AG09319 (cell line): Measurements from ENCODE around the gene RND2.
"Not testable (repeated sequence)": the region's sequence is repeated elsewhere in the genome, so short reads cannot be mapped to it uniquely, and the experiment has no call there.

Source experiments
- DNase-seq: peaks from one replicate; pipeline ENCODE4 v3.0.0-alpha.2; 2010; ENCODE audit warnings: low read depth; ENCODE audit errors: extremely low read depth
- CTCF ChIP-seq: IDR thresholded peaks from 2 replicates; pipeline ENCODE4 v1.5.1; 2011; ENCODE audit warnings: low read depth, mild to moderate bottlenecking, inconsistent platforms, low read length, moderate library complexity

RND2 gene

GRCh38 chr17:42997984-42998938, 26.8 kb upstream of the RND2 start, which contains the start of gene RPL27:
RPL27 (plus strand) TSS chr17:42998419; CDS start chr17:42998751, 332 bp downstream.
- peak; percentile 83 for TF ChIP-seq CTCF
- DNase-seq: peak; percentile 100

- DNase-seq: no peak
- no peak for TF ChIP-seq CTCF
These were observed 26.0 kb upstream of the RND2 start for GRCh38 chr17:42999003-42999525.

GRCh38 chr17:43000894-43001293, 24.1 kb upstream of the RND2 start:
- not testable (repeated sequence) for DNase-seq

GRCh38 chr17:43003542-43004172, 21.4 kb upstream of the RND2 start:
- no peak for DNase-seq
- no peak for TF ChIP-seq CTCF

DNA sequence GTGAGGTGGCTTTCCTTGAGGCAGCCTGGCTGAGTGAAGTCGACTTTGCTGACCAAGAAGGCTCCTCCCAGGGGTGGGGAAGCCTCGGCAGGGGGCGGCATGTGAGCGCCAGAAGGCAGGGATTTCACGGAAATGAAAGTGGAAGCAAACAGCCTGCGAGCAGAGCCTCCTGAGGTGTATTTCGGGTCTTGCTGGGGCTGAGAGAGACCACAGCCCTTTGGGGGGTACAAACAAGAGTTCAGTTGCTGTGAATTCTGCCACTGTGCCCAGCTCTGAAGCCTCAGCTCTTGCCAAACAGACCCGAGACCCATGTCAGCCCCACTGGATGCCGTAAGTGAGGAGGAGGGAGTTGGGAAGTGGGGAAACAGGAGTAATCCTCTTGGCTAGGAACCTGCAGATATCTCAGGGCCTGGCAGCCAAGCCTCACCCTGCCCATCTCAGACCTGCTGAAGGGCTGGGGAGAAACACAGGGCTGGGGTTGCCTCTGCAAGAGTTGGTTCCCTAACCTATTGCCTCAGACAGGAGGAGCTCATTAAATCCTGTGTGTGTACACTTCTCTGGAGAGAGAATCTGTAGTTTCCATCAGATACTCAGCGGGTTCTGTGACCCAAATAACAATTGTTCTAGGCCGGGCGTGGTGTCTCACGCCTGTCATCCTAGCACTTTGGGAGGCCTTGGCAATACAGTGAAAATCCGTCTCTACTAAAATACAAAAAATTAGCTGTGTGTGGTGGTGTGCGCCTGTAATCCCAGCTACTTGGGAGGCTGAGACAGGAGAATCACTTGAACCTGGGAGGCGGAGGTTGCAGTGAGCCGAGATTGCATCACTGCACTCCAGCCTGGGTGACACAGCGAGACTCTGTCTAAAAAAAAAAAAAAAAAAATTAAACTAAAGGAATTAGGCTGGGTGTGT, 18.1 kb upstream of the RND2 start, which contains the start of gene IFI35:
Gene IFI35 (plus strand): TSS at position 146 of the 913 bp plus-strand sequence. CDS start 164 bp downstream, at position 310.
- TF ChIP-seq CTCF: peak; percentile 32
- DNase-seq: peak; percentile 63

GRCh38 chr17:43010667-43011308, 14.2 kb upstream of the RND2 start:
- no peak for TF ChIP-seq CTCF
- DNase-seq: no peak
